K562 (cell line): Measurements from ENCODE around the gene MOGAT2. TPM values are rescaled to one million over a fixed set of nuclear protein-coding genes. Genes with fewer than 3 reads are reported as not detected.

Source experiments
- C11orf30 ChIP-seq: fragments of 450-650 bp; IDR thresholded peaks from 2 replicates; pipeline ENCODE4 v1.6.1; 2016; ENCODE audit warnings: low read depth, mild to moderate bottlenecking
- CBX3 ChIP-seq, 2 experiments: IDR thresholded peaks; 1 replicate in 1 of 2; 2 replicates in 1 of 2; pipeline ENCODE4 v1.6.1; 2012; ENCODE audit warnings: inconsistent platforms in 2 of 2, low read length in 2 of 2, borderline replicate concordance in 1 of 2, control low read depth in 1 of 2
- CTBP1 ChIP-seq: fragments of 450-650 bp; IDR thresholded peaks from 2 replicates; pipeline ENCODE4 v1.6.1; 2016; ENCODE audit warnings: borderline replicate concordance
- FOXJ2 ChIP-seq: fragments of 200-800 bp; sonication (Bioruptor generic); IDR thresholded peaks from 2 replicates; pipeline ENCODE4 v1.6.1; 2016; ENCODE audit warnings: missing genetic modification characterization, missing compliant biosample characterization
- L3MBTL2 ChIP-seq: fragments of 450-650 bp; IDR thresholded peaks from 2 replicates; pipeline ENCODE4 v1.6.1; 2016; ENCODE audit warnings: mild to moderate bottlenecking, moderate library complexity
- LCOR ChIP-seq: sonication (generic); formaldehyde crosslinking; IDR thresholded peaks from 2 replicates; pipeline ENCODE4 v1.8.0; 2022; ENCODE audit warnings: mild to moderate bottlenecking, missing genetic modification reagents
- MYNN ChIP-seq, 2 experiments: sonication (generic); formaldehyde crosslinking in 1 of 2; IDR thresholded peaks; 2 replicates each; pipeline versions ENCODE4 v1.5.0 to v1.6.1; 2016 to 2020; ENCODE audit warnings: antibody characterized with exemption in 1 of 2, missing genetic modification reagents in 1 of 2
- NRF1 ChIP-seq, 2 experiments: fragments of 450-650 bp; IDR thresholded peaks in 1 of 2; conservative IDR thresholded peaks in 1 of 2; 2 replicates each; pipeline ENCODE4 v1.6.1; 2014; ENCODE audit warnings: mild to moderate bottlenecking in 2 of 2
- RB1 ChIP-seq: fragments of 450-650 bp; IDR thresholded peaks from 2 replicates; pipeline ENCODE4 v1.6.1; 2017; ENCODE audit warnings: low read depth, mild to moderate bottlenecking
- SMAD1 ChIP-seq: fragments of 150-350 bp; IDR thresholded peaks from 2 replicates; pipeline ENCODE4 v1.6.1; 2014; ENCODE audit warnings: low read length, low read depth; ENCODE audit not compliant: partially characterized antibody
- SMC3 ChIP-seq: conservative IDR thresholded peaks from 2 replicates; pipeline ENCODE4 v1.6.1; 2011; ENCODE audit warnings: low read depth, low read length, improper control_type of control experiment; ENCODE audit not compliant: insufficient read depth
- SP1 ChIP-seq: sonication (generic); formaldehyde crosslinking; IDR thresholded peaks from 2 replicates; pipeline ENCODE4 v1.8.1; 2022; ENCODE audit warnings: mild to moderate bottlenecking, missing genetic modification reagents
- SRF ChIP-seq, 2 experiments: fragments of 250-450, 450-650 bp in 1 of 2; sonication (Bioruptor Pico) in 1 of 2; sonication (generic) in 1 of 2; formaldehyde crosslinking; IDR thresholded peaks; 2 replicates each; pipeline versions ENCODE4 v1.5.0 to v1.5.1; 2020 to 2022; ENCODE audit warnings: mild to moderate bottlenecking in 1 of 2, missing genetic modification reagents in 1 of 2
- STAG1 ChIP-seq: sonication (generic); formaldehyde crosslinking; IDR thresholded peaks from 2 replicates; pipeline ENCODE4 v1.5.0; 2020; ENCODE audit warnings: missing genetic modification reagents, borderline replicate concordance
- VEZF1 ChIP-seq: fragments of 200-800 bp; sonication (Bioruptor generic); IDR thresholded peaks from 2 replicates; pipeline ENCODE4 v1.6.1; 2017; ENCODE audit warnings: missing genetic modification characterization, missing compliant biosample characterization
- ZBTB7A ChIP-seq: IDR thresholded peaks from 2 replicates; pipeline ENCODE4 v1.6.1; 2011; ENCODE audit warnings: low read depth, mild to moderate bottlenecking, low read length, moderate library complexity, borderline replicate concordance; ENCODE audit not compliant: control insufficient read depth
- ZNF24 ChIP-seq: fragments of 450-650 bp; IDR thresholded peaks from 2 replicates; pipeline ENCODE4 v1.6.1; 2016
- polyA plus RNA-seq, 8 experiments: library from polyadenylated mRNA; depleted of rRNA in 4 of 8; stranded (reverse) in 5 of 8; unstranded in 3 of 8; fragments of >200 nt; fragmentation: Nextera tagmentation in 2 of 8; fragmentation: Illumina TruSeq in 1 of 8; extraction: Ambion mirVana in 2 of 8; extraction: Trizol in 1 of 8; gene quantifications; 2 replicates each; pipeline versions ENCODE4 v1.2.1 to v1.2.3, GENCODE V29; 2011 to 2014; ENCODE audit warnings: inconsistent platforms in 1 of 8, missing spikeins in 1 of 8
- total RNA-seq, 7 experiments: library from RNA; depleted of rRNA in 6 of 7; stranded (reverse); fragments of >200 nt in 6 of 7; fragmentation: Illumina TruSeq in 2 of 7; extraction: Trizol in 2 of 7; gene quantifications; 2 replicates each; pipeline versions ENCODE4 v1.2.1 to v1.2.3, GENCODE V29; 2011 to 2021; ENCODE audit warnings: low replicate concordance in 1 of 7
- TF ChIP-seq, protein P1 (sequence below): sonication (generic); formaldehyde crosslinking; IDR thresholded peaks from 2 replicates; pipeline ENCODE4 v1.8.0; 2022; ENCODE audit warnings: missing genetic modification reagents, mild to moderate bottlenecking, moderate library complexity, borderline replicate concordance
- TF ChIP-seq, protein P2 (sequence below), 2 experiments: IDR thresholded peaks; 2 replicates each; pipeline ENCODE4 v1.6.1; 2011; ENCODE audit warnings: borderline replicate concordance in 1 of 2, control low read depth in 1 of 2, low read depth in 1 of 2, low read length in 1 of 2, mild to moderate bottlenecking in 1 of 2, mixed read lengths in 1 of 2, moderate library complexity in 1 of 2; ENCODE audit not compliant: insufficient read depth in 1 of 2, insufficient read length in 1 of 2, poor library complexity in 1 of 2, severe bottlenecking in 1 of 2; ENCODE audit errors: extremely low read depth in 1 of 2
- TF ChIP-seq, protein P3 (sequence below): fragments of 450-650 bp; IDR thresholded peaks from 2 replicates; pipeline ENCODE4 v1.6.1; 2016
- TF ChIP-seq, protein P4 (sequence below), 3 experiments: fragments of 200-800 bp in 1 of 3; sonication (Bioruptor generic) in 1 of 3; sonication (generic) in 1 of 3; formaldehyde crosslinking in 1 of 3; IDR thresholded peaks; 2 replicates each; pipeline versions ENCODE4 v1.6.1 to v1.8.0; 2016 to 2022; ENCODE audit warnings: mild to moderate bottlenecking in 2 of 3, missing compliant biosample characterization in 2 of 3, missing genetic modification characterization in 2 of 3, missing genetic modification reagents in 1 of 3

MOGAT2 gene
- total and polyA plus RNA-seq, 9 of the 15 experiments (the other 6 are each of a cell fraction or from before 2014, with no cell fraction given), result 0.09 TPM; not detected in 7

DNA sequence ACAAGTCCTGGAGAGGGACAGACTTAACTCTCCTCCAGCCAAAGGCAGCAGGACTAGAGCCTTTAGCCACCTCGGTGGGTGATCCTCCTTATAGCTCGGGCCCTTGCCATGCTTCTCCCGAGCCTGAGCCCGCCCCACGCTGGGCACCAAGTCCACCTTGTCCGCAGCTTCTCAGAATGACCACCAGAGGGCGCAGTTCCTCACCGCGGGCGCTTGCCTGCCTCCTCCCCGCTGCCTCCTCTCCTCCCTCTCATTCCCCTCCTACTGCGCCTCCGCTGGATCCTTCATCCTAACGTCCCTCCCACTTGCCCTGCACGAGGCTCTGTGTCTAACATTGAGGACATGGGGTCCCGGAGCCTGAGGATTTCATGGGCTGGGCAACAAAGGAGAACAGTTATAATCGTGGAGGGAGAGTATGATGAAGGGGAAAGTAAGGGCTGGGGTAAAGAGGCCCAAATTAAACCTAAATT lies 11.3 kb upstream of the MOGAT2 start (continued):
- peak; percentile 58; the same call in 1 of the 2 replicates for TF ChIP-seq LCOR (CRISPR knock-in tag)
- TF ChIP-seq FOXJ2 (tag), result no peak
- 0 out of 3 replicates have a peak, but pooled peaks of 1 of the 2 experiments have one; percentile 38 for TF ChIP-seq CBX3 (IDR thresholded peaks at IDR 0.05; ENCODE audit: borderline replicate concordance in 1 of 2, low read length in 2 of 2)
- TF ChIP-seq, protein P1, sequence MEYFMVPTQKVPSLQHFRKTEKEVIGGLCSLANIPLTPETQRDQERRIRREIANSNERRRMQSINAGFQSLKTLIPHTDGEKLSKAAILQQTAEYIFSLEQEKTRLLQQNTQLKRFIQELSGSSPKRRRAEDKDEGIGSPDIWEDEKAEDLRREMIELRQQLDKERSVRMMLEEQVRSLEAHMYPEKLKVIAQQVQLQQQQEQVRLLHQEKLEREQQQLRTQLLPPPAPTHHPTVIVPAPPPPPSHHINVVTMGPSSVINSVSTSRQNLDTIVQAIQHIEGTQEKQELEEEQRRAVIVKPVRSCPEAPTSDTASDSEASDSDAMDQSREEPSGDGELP, result peak; percentile 58; the same call in 1 of the 2 replicates
- peak; percentile 61 for TF ChIP-seq CTBP1
- TF ChIP-seq VEZF1, result peak; percentile 15; the same call in 1 of the 2 replicates
- peak; percentile 73 for TF ChIP-seq SMC3
- TF ChIP-seq C11orf30, result no peak
- peak; percentile 30; the same call in 1 of the 2 replicates for TF ChIP-seq ZNF24
- TF ChIP-seq SP1 (CRISPR knock-in tag), result no peak
- TF ChIP-seq SMAD1, result no peak
- TF ChIP-seq L3MBTL2, result peak; percentile 77
- TF ChIP-seq MYNN (IDR thresholded peaks at IDR 0.05), result no peak
- TF ChIP-seq MYNN (CRISPR knock-in tag; IDR thresholded peaks at IDR 0.05), result no peak
- TF ChIP-seq RB1, result peak; percentile 71
- TF ChIP-seq, protein P2, sequence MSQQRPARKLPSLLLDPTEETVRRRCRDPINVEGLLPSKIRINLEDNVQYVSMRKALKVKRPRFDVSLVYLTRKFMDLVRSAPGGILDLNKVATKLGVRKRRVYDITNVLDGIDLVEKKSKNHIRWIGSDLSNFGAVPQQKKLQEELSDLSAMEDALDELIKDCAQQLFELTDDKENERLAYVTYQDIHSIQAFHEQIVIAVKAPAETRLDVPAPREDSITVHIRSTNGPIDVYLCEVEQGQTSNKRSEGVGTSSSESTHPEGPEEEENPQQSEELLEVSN (IDR thresholded peaks at IDR 0.05; ENCODE audit: borderline replicate concordance in 1 of 2, extremely low read depth in 1 of 2, insufficient read depth in 1 of 2, insufficient read length in 1 of 2, low read depth in 1 of 2, low read length in 1 of 2, poor library complexity in 1 of 2, severe bottlenecking in 1 of 2), result peak in 1 of 2 experiments; percentile 70
- TF ChIP-seq, protein P3, sequence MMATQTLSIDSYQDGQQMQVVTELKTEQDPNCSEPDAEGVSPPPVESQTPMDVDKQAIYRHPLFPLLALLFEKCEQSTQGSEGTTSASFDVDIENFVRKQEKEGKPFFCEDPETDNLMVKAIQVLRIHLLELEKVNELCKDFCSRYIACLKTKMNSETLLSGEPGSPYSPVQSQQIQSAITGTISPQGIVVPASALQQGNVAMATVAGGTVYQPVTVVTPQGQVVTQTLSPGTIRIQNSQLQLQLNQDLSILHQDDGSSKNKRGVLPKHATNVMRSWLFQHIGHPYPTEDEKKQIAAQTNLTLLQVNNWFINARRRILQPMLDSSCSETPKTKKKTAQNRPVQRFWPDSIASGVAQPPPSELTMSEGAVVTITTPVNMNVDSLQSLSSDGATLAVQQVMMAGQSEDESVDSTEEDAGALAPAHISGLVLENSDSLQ, result 0 out of 2 replicates have a peak, but pooled peaks have one; percentile 24
- TF ChIP-seq STAG1, result peak; percentile 42; the same call in 1 of the 2 replicates
- peak; percentile 33; the same call in 1 of the 2 replicates for TF ChIP-seq ZBTB7A
- TF ChIP-seq NRF1 (conservative IDR thresholded peaks at IDR 0.05 in 1 of 2, IDR thresholded peaks at IDR 0.05 in 1 of 2), result 0 out of 4 replicates have a peak, but pooled peaks of 1 of the 2 experiments have one; percentile 27
- peak in 1 of 2 experiments; percentile 37; a peak in 1 of 4 replicates for TF ChIP-seq SRF (CRISPR knock-in tag; IDR thresholded peaks at IDR 0.05)
- TF ChIP-seq, protein P4, sequence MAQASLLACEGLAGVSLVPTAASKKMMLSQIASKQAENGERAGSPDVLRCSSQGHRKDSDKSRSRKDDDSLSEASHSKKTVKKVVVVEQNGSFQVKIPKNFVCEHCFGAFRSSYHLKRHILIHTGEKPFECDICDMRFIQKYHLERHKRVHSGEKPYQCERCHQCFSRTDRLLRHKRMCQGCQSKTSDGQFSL (CRISPR knock-in tag; IDR thresholded peaks at IDR 0.05), result 0 out of 2 replicates have a peak, but pooled peaks have one; percentile 43
- TF ChIP-seq, protein P4 (tag; IDR thresholded peaks at IDR 0.05), result no peak
